Suprapubic skin (tissue), 4 donors: ENCODE data around the gene ELN. TPM values are rescaled to one million over a fixed set of nuclear protein-coding genes. Genes with fewer than 3 reads are reported as not detected.
A peak's percentile ranks its signal among the peaks of the same experiment; 100 is the strongest.

Experiments
- DNase-seq, 2 donors: peaks; one replicate each; pipeline ENCODE4 v3.0.0-alpha.2; 2019; ENCODE audit warnings: low spot score in 2 of 2
- H3K27ac ChIP-seq: fragments of 200-600 bp; sonication (generic); one replicate; pipeline ENCODE4 v1.5.1; 2019
- H3K27me3 ChIP-seq: fragments of 200-600 bp; sonication (generic); one replicate; pipeline ENCODE4 v1.5.1; 2019
- H3K36me3 ChIP-seq: fragments of 200-600 bp; sonication (generic); one replicate; pipeline ENCODE4 v1.5.1; 2019
- H3K4me1 ChIP-seq: fragments of 200-600 bp; sonication (generic); one replicate; pipeline ENCODE4 v1.5.1; 2019
- H3K4me3 ChIP-seq: fragments of 200-600 bp; sonication (generic); one replicate; pipeline ENCODE4 v1.5.1; 2019; ENCODE audit warnings: mild to moderate bottlenecking
- H3K9me3 ChIP-seq: fragments of 200-600 bp; sonication (generic); one replicate; pipeline ENCODE4 v1.5.1; 2019
- CTCF ChIP-seq, 2 donors: fragments of 200-600 bp in 1 of 2; fragments of 450-650 bp in 1 of 2; sonication (generic) in 1 of 2; IDR thresholded peaks; one replicate each; pipeline ENCODE4 v1.5.1; 2016 to 2019; ENCODE audit warnings: antibody characterized with exemption in 2 of 2, mild to moderate bottlenecking in 1 of 2, moderate library complexity in 1 of 2
- EP300 ChIP-seq: sonication (generic); formaldehyde crosslinking; IDR thresholded peaks from one replicate; pipeline ENCODE4 v1.6.1; 2017; ENCODE audit warnings: antibody characterized with exemption
- POLR2A ChIP-seq, 2 donors: fragments of 450-650 bp; IDR thresholded peaks; one replicate each; pipeline ENCODE4 v1.6.1; 2017; ENCODE audit warnings: antibody characterized with exemption in 2 of 2, mild to moderate bottlenecking in 2 of 2, moderate library complexity in 2 of 2
- POLR2AphosphoS5 ChIP-seq, 3 donors: sonication (generic); formaldehyde crosslinking; IDR thresholded peaks; one replicate each; pipeline ENCODE4 v1.6.1; 2017; ENCODE audit warnings: antibody characterized with exemption in 3 of 3
- WGBS: methylation state at CpG from one replicate; pipeline ENCODE4 v1.1.5; 2018; 5-methylcytosine and 5-hydroxymethylcytosine counted together
- total RNA-seq, 4 donors: library from RNA; depleted of rRNA; stranded (reverse); fragments of >200 nt; gene quantifications; one replicate each; pipeline ENCODE4 v1.1.0, GENCODE V29; 2016

ELN gene
- total RNA-seq, 4 donors from 2014 or later: 7.7 to 30.7 (median 25.1) TPM

DNA sequence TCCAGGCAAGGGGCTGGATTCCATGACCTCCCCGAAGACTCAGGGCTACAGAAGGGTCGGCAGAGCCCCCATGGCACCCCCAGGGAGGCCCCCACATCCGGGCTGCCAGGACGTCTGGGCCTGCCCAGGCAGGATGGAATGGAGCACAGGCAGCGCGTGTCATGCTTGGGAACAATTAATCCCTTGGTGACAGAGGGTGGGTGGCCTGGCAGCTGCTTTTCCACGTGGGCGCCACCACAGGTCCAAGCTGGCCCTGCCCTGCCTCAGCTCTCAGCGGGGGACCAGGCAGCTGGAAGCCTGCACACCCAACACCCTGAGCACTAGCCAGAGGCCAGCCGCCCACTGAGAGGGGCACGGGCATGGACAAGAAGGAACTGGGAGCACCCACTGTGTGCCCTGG, 11.4 kb downstream of the ELN start:
- TF ChIP-seq POLR2A (IDR thresholded peaks at IDR 0.05) (no peak), POLR2AphosphoS5 (IDR thresholded peaks at IDR 0.05) (no peak), EP300 (no peak), CTCF (IDR thresholded peaks at IDR 0.05) (no peak)
- 51% methylated on average over 11 of the region's 11 CpGs for WGBS
- no peak for DNase-seq
- Histone ChIP-seq H3K9me3 (no peaks in the 10 kb centered on the region), H3K27ac (peak overlapping the region; percentile 48), H3K4me1 (peaks cover 59% of the 10 kb centered on the region), H3K36me3 (peaks cover 16% of the 10 kb centered on the region), H3K4me3 (no peak overlapping the region), H3K27me3 (no peaks in the 10 kb centered on the region)

- Histone ChIP-seq H3K36me3 (peaks cover 22% of the 10 kb centered on the region), H3K4me1 (peaks cover 54% of the 10 kb centered on the region), H3K27me3 (no peaks in the 10 kb centered on the region), H3K4me3 (no peak overlapping the region), H3K27ac (no peak overlapping the region), H3K9me3 (no peaks in the 10 kb centered on the region)
- peak in 1 of 2 donors; percentile 64 for DNase-seq
- WGBS: 71% methylated on average over 5 of the region's 13 CpGs
- no peak for TF ChIP-seq POLR2A (IDR thresholded peaks at IDR 0.05)
Measured at GRCh38 chr7:74040101-74040790, 12.3 kb downstream of the ELN start.

DNA sequence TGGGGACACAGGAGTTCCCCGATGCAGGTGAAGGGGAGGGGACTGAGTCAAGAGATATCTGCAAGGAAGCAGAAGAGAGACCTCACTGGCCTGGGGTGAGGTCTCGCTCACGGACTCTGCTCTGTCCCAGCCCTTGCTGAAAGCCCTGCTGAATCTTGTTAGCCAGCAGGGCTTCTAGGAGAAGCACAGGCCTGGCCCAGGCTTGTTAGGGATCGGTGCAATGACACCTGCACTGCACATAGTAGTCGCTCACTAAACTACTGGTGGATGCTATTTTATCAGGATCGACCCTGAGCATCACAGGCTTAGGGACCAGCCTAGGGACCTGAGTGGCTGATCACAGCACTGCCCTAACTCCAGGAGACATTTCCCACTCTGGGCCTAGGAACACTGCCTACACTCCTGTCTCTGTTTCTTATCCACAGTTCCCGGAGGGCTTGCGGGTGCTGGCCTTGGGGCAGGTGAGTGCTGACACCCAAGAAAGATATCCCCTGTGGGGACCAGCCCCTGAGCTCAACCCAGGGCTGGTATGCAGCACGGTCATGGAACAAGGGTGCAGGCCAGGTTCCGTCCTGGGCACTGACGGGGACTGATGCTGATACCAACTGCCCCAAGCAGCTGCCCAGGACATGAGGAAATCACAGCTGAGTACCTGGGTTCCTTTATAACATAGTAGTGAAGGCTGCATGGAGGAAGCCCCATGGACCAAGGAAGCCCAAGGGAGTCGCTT, 13.0 kb downstream of the ELN start:
- Histone ChIP-seq H3K36me3 (peaks cover 24% of the 10 kb centered on the region), H3K27me3 (no peaks in the 10 kb centered on the region), H3K9me3 (no peaks in the 10 kb centered on the region), H3K4me3 (no peak overlapping the region), H3K27ac (no peak overlapping the region), H3K4me1 (peaks cover 52% of the 10 kb centered on the region)
- DNase-seq: no peak
- WGBS: 87% methylated on average over 8 of the region's 12 CpGs
- TF ChIP-seq POLR2A (IDR thresholded peaks at IDR 0.05) (no peak), CTCF (IDR thresholded peaks at IDR 0.05) (no peak), POLR2AphosphoS5 (IDR thresholded peaks at IDR 0.05) (no peak), EP300 (no peak)

DNA sequence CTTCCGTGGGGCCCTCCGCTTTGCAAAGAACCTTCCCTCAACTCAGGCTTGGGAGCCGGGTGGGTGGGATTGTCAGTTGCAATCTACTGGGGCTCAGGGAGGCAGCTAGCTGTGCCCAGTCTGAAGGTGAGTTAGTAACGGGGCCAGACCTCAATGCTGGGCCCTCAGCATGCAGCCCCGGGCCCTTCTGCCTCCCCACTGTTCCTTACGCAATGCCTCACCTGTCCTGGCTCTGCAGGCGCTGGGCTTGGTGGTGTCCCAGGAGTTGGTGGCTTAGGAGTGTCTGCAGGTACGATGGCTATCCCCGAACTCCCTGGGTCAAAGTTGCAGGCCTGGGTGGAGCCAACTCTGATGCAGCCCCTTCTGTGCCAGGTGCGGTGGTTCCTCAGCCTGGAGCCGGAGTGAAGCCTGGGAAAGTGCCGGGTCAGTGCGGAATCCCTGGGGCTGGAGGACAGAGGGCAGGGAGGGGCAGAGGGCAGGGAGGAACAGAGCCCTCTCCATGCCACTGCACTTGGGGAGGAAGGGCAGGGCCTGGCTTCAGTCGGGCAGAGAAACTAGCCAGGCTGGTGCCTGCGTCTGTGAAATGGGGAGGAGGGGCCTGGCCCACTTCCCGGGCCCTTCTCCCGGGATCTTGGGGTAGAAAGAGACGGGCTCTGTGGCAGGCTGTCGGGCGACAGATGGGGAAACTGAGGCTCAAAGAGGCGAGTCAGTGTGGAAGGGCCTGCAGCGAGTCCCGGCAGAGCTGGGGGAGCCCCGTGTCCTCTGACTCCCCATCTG, 15.0 kb downstream of the ELN start:
- peaks cover 32% of the 10 kb centered on the region for H3K36me3 ChIP-seq
- 39% methylated on average over 16 of the region's 24 CpGs for WGBS
- TF ChIP-seq POLR2AphosphoS5 (IDR thresholded peaks at IDR 0.05): no peak
- TF ChIP-seq POLR2A (IDR thresholded peaks at IDR 0.05): no peak
- TF ChIP-seq EP300: no peak
- TF ChIP-seq CTCF (IDR thresholded peaks at IDR 0.05): no peak
- no peaks in the 10 kb centered on the region for H3K27me3 ChIP-seq
- no peak overlapping the region for H3K27ac ChIP-seq
- peak in 1 of 2 donors; percentile 58 for DNase-seq
- no peaks in the 10 kb centered on the region for H3K9me3 ChIP-seq
- no peak overlapping the region for H3K4me3 ChIP-seq
- H3K4me1 ChIP-seq: peaks cover 41% of the 10 kb centered on the region

GRCh38 chr7:74043523-74043951, 15.6 kb downstream of the ELN start:
- H3K36me3 ChIP-seq: peaks cover 38% of the 10 kb centered on the region
- no peak overlapping the region for H3K27ac ChIP-seq
- peaks cover 35% of the 10 kb centered on the region for H3K4me1 ChIP-seq
- no peak overlapping the region for H3K4me3 ChIP-seq
- no peak for TF ChIP-seq EP300
- H3K27me3 ChIP-seq: no peaks in the 10 kb centered on the region
- WGBS: 53% methylated on average over 5 of the region's 9 CpGs
- H3K9me3 ChIP-seq: no peaks in the 10 kb centered on the region
- no peak for DNase-seq
